ENCODE measurements around the gene GIPC2. TPM values are rescaled to one million over a fixed set of nuclear protein-coding genes. Genes with fewer than 3 reads are reported as not detected.

The GIPC2 gene
- polyA plus RNA-seq, 1 experiment = 0.04 TPM

- ChIA-PET POLR2A (no interaction called here), CTCF (no interaction called here)
- DNase-seq (ENCODE audit: low read depth) = no peak
- Histone ChIP-seq H3K36me3 (ENCODE audit: control insufficient read depth, insufficient read depth, low read length) (no peaks in the 10 kb centered on the region), H3K4me3 (ENCODE audit: low read depth, low read length) (no peak overlapping the region), H3K27me3 (ENCODE audit: control insufficient read depth, insufficient read depth, low read length) (no peaks in the 10 kb centered on the region)
- TF ChIP-seq CTCF (IDR thresholded peaks at IDR 0.05; ENCODE audit: insufficient read depth, low read depth, low read length) = no peak
These were observed 45.5 kb downstream of the GIPC2 start for GRCh38 chr1:78091215-78091813.

GRCh38 chr1:78091886-78092285 lies 46.1 kb downstream of the GIPC2 start:
- H3K36me3 ChIP-seq (ENCODE audit: control insufficient read depth, insufficient read depth, low read length) = no peaks in the 10 kb centered on the region
- CTCF ChIA-PET = no interaction called here
- TF ChIP-seq CTCF (IDR thresholded peaks at IDR 0.05; ENCODE audit: insufficient read depth, low read depth, low read length) = no peak
- DNase-seq (ENCODE audit: low read depth) = no peak
- no peak overlapping the region for H3K4me3 ChIP-seq (ENCODE audit: low read depth, low read length)
- H3K27me3 ChIP-seq (ENCODE audit: control insufficient read depth, insufficient read depth, low read length) = no peaks in the 10 kb centered on the region
- POLR2A ChIA-PET = no interaction called here

GRCh38 chr1:78092643-78093042 lies 46.9 kb downstream of the GIPC2 start:
- POLR2A ChIA-PET = no interaction called here
- DNase-seq (ENCODE audit: low read depth) = no peak
- no peak for TF ChIP-seq CTCF (IDR thresholded peaks at IDR 0.05; ENCODE audit: insufficient read depth, low read depth, low read length)
- Histone ChIP-seq H3K36me3 (ENCODE audit: control insufficient read depth, insufficient read depth, low read length) (no peaks in the 10 kb centered on the region), H3K27me3 (ENCODE audit: control insufficient read depth, insufficient read depth, low read length) (no peaks in the 10 kb centered on the region), H3K4me3 (ENCODE audit: low read depth, low read length) (no peak overlapping the region)
- CTCF ChIA-PET = no interaction called here

- ChIA-PET POLR2A (no interaction called here), CTCF (no interaction called here)
- no peak for TF ChIP-seq CTCF (IDR thresholded peaks at IDR 0.05; ENCODE audit: insufficient read depth, low read depth, low read length)
These were observed 47.8 kb downstream of the GIPC2 start for GRCh38 chr1:78093560-78093959.

GRCh38 chr1:78094639-78095038 lies 48.9 kb downstream of the GIPC2 start:
- DNase-seq (ENCODE audit: low read depth) = no peak
- Histone ChIP-seq H3K27me3 (ENCODE audit: control insufficient read depth, insufficient read depth, low read length) (no peaks in the 10 kb centered on the region), H3K36me3 (ENCODE audit: control insufficient read depth, insufficient read depth, low read length) (no peaks in the 10 kb centered on the region), H3K4me3 (ENCODE audit: low read depth, low read length) (no peak overlapping the region)
- ChIA-PET CTCF (interaction anchor here (0.7 kb wide), 1 partner anchor 131 kb away, joined by 3 read pairs; no protein-coding TSS in a partner anchor), POLR2A (interaction anchor here (0.9 kb wide), 1 partner anchor 90 kb away, joined by 5 read pairs; the partner anchor contains the start of gene DNAJB4)
- no peak for TF ChIP-seq CTCF (IDR thresholded peaks at IDR 0.05; ENCODE audit: insufficient read depth, low read depth, low read length)

More at GRCh38 chr1:78093560-78093959, 47.8 kb downstream of the GIPC2 start:
- no peak for DNase-seq (ENCODE audit: low read depth)
- Histone ChIP-seq H3K27me3 (ENCODE audit: control insufficient read depth, insufficient read depth, low read length) (no peaks in the 10 kb centered on the region), H3K4me3 (ENCODE audit: low read depth, low read length) (no peak overlapping the region), H3K36me3 (ENCODE audit: control insufficient read depth, insufficient read depth, low read length) (no peaks in the 10 kb centered on the region)
